Neural progenitor cell (in vitro differentiated cells): ENCODE measurements around the gene POLG2. TPM values are rescaled to one million over a fixed set of nuclear protein-coding genes. Genes with fewer than 3 reads are reported as not detected.
A peak's percentile ranks its signal among the peaks of the same experiment; 100 is the strongest.

Experiments
- DNase-seq: peaks from one replicate; pipeline ENCODE4 v3.0.0-alpha.2; 2016; ENCODE audit warnings: low spot score
- H2AFZ ChIP-seq: fragments of 200-600 bp; sonication (generic); replicated peaks from 2 replicates; pipeline ENCODE4 v1.6.1; 2016; ENCODE audit warnings: antibody characterized with exemption
- H3F3A ChIP-seq: fragments of 200-600 bp; sonication (generic); 2 replicates; pipeline ENCODE4 v1.6.1; 2016; ENCODE audit warnings: antibody characterized with exemption, low read depth
- H3K27ac ChIP-seq: fragments of 200-600 bp; sonication (generic); 2 replicates; pipeline ENCODE4 v1.5.1; 2016; ENCODE audit warnings: mild to moderate bottlenecking
- H3K27me3 ChIP-seq: fragments of 200-600 bp; sonication (generic); 2 replicates; pipeline ENCODE4 v1.6.1; 2016; ENCODE audit warnings: mild to moderate bottlenecking, moderate library complexity
- H3K36me3 ChIP-seq: fragments of 200-600 bp; sonication (generic); 2 replicates; pipeline ENCODE4 v1.5.1; 2016
- H3K4me1 ChIP-seq: fragments of 200-600 bp; sonication (generic); 2 replicates; pipeline ENCODE4 v1.6.1; 2016; ENCODE audit warnings: mixed run types
- H3K4me2 ChIP-seq: fragments of 200-600 bp; sonication (generic); 2 replicates; pipeline ENCODE4 v1.6.1; 2016
- H3K4me3 ChIP-seq: fragments of 200-600 bp; sonication (generic); 2 replicates; pipeline ENCODE4 v1.5.1; 2016
- H3K79me2 ChIP-seq: fragments of 200-600 bp; sonication (generic); 2 replicates; pipeline ENCODE4 v1.6.1; 2016; ENCODE audit warnings: low read depth
- H3K9ac ChIP-seq: fragments of 200-600 bp; sonication (generic); 2 replicates; pipeline ENCODE4 v1.6.1; 2016
- H3K9me3 ChIP-seq: fragments of 200-600 bp; sonication (generic); 2 replicates; pipeline ENCODE4 v1.5.1; 2016; ENCODE audit warnings: low read depth
- H4K20me1 ChIP-seq: fragments of 200-600 bp; sonication (generic); 2 replicates; pipeline ENCODE4 v1.6.1; 2016; ENCODE audit warnings: low read depth
- H3K27ac Mint-ChIP-seq: 3 replicates; pipeline ENCODE4 v1.8.0; 2021; ENCODE audit warnings: mixed read lengths
- H3K27me3 Mint-ChIP-seq: 2 replicates; pipeline ENCODE4 v1.8.0; 2022; ENCODE audit warnings: low read depth, mild to moderate bottlenecking, inconsistent platforms, moderate library complexity, mixed read lengths; ENCODE audit not compliant: insufficient read depth
- H3K36me3 Mint-ChIP-seq: 3 replicates; pipeline ENCODE4 v1.8.0; 2021; ENCODE audit warnings: mixed read lengths
- H3K4me1 Mint-ChIP-seq: 3 replicates; pipeline ENCODE4 v1.8.0; 2021; ENCODE audit warnings: mixed read lengths
- H3K4me3 Mint-ChIP-seq: 3 replicates; pipeline ENCODE4 v1.8.0; 2021; ENCODE audit warnings: mild to moderate bottlenecking, moderate library complexity, mixed read lengths
- H3K9me3 Mint-ChIP-seq: 3 replicates; pipeline ENCODE4 v1.8.0; 2020; ENCODE audit warnings: mixed read lengths
- CTCF ChIP-seq: fragments of 200-600 bp; sonication (generic); IDR thresholded peaks from 2 replicates; pipeline ENCODE4 v1.5.1; 2017; ENCODE audit warnings: antibody characterized with exemption, mild to moderate bottlenecking
- EZH2 ChIP-seq: fragments of 200-600 bp; sonication (generic); IDR thresholded peaks from 2 replicates; pipeline ENCODE4 v1.6.1; 2017; ENCODE audit warnings: antibody characterized with exemption, mild to moderate bottlenecking, moderate library complexity
- EZH2phosphoT487 ChIP-seq: fragments of 200-600 bp; sonication (generic); IDR thresholded peaks from 2 replicates; pipeline ENCODE4 v1.6.1; 2017; ENCODE audit warnings: antibody characterized with exemption
- total RNA-seq: library from RNA; depleted of rRNA; stranded (reverse); fragments of >200 nt; gene quantifications from 2 replicates; pipeline ENCODE4 v1.2.3, GENCODE V29; 2015; ENCODE audit warnings: low replicate concordance

POLG2 gene
- total RNA-seq, 1 donor from 2014 or later: 33.9 TPM

GRCh38 chr17:64491034-64491860, 5.6 kb downstream of the POLG2 start:
- no peak overlapping the region for H3K4me2 ChIP-seq
- Mint-ChIP-seq H3K9me3 (no peaks in the 10 kb centered on the region), H3K36me3 (peaks cover 25% of the 10 kb centered on the region), H3K4me1 (peaks cover 16% of the 10 kb centered on the region), H3K27me3 (no peaks in the 10 kb centered on the region), H3K27ac (no peak overlapping the region), H3K4me3 (no peak overlapping the region)
- H3K27ac ChIP-seq: no peak overlapping the region
- no peaks in the 10 kb centered on the region for H3K9me3 ChIP-seq
- peaks cover 34% of the 10 kb centered on the region for H3K79me2 ChIP-seq
- no peak overlapping the region for H3K9ac ChIP-seq
- no peak overlapping the region for H2AFZ ChIP-seq
- H3F3A ChIP-seq: no peaks in the 10 kb centered on the region
- TF ChIP-seq CTCF (peak; percentile 53), EZH2phosphoT487 (no peak)
- peaks cover 4% of the 10 kb centered on the region for H3K4me1 ChIP-seq
- peaks cover 37% of the 10 kb centered on the region for H3K36me3 ChIP-seq
- DNase-seq: peak; percentile 30
- H3K4me3 ChIP-seq: no peak overlapping the region
- no peaks in the 10 kb centered on the region for H3K27me3 ChIP-seq
- peaks cover 25% of the 10 kb centered on the region for H4K20me1 ChIP-seq

- Histone ChIP-seq H2AFZ (no peak overlapping the region), H3K27ac (no peak overlapping the region), H3K79me2 (peaks cover 5% of the 10 kb centered on the region), H3K36me3 (peaks cover 37% of the 10 kb centered on the region), H3K9ac (no peak overlapping the region), H3K4me2 (no peak overlapping the region), H3K9me3 (no peaks in the 10 kb centered on the region), H3K27me3 (no peaks in the 10 kb centered on the region), H3K4me3 (no peak overlapping the region), H3F3A (no peaks in the 10 kb centered on the region), H4K20me1 (peaks cover 3% of the 10 kb centered on the region), H3K4me1 (no peaks in the 10 kb centered on the region)
- Mint-ChIP-seq H3K4me1 (no peaks in the 10 kb centered on the region), H3K4me3 (no peak overlapping the region), H3K9me3 (no peaks in the 10 kb centered on the region), H3K27ac (no peak overlapping the region), H3K27me3 (no peaks in the 10 kb centered on the region), H3K36me3 (peaks cover 18% of the 10 kb centered on the region)
- no peak for TF ChIP-seq CTCF
- TF ChIP-seq EZH2: no peak
- no peak for TF ChIP-seq EZH2phosphoT487
- no peak for DNase-seq
These were observed 8.6 kb downstream of the POLG2 start for GRCh38 chr17:64488301-64488700.

- no peak for DNase-seq
- no peak overlapping the region for H3K4me3 Mint-ChIP-seq
- H2AFZ ChIP-seq: no peak overlapping the region
- no peaks in the 10 kb centered on the region for H3F3A ChIP-seq
- no peaks in the 10 kb centered on the region for H3K27me3 ChIP-seq
- H3K4me2 ChIP-seq: no peak overlapping the region
- no peak overlapping the region for H3K9ac ChIP-seq
- H3K36me3 ChIP-seq: peaks cover 16% of the 10 kb centered on the region
- H3K27me3 Mint-ChIP-seq: no peaks in the 10 kb centered on the region
- no peak overlapping the region for H3K27ac Mint-ChIP-seq
- no peaks in the 10 kb centered on the region for H3K79me2 ChIP-seq
- TF ChIP-seq EZH2: no peak
- TF ChIP-seq CTCF: no peak
- no peak for TF ChIP-seq EZH2phosphoT487
- no peaks in the 10 kb centered on the region for H3K4me1 ChIP-seq
- peaks cover 2% of the 10 kb centered on the region for H3K36me3 Mint-ChIP-seq
- H4K20me1 ChIP-seq: peaks cover 3% of the 10 kb centered on the region
- H3K9me3 ChIP-seq: no peaks in the 10 kb centered on the region
- H3K4me3 ChIP-seq: no peak overlapping the region
- H3K27ac ChIP-seq: no peak overlapping the region
- no peaks in the 10 kb centered on the region for H3K9me3 Mint-ChIP-seq
- no peaks in the 10 kb centered on the region for H3K4me1 Mint-ChIP-seq
These were observed 12.5 kb downstream of the POLG2 start for GRCh38 chr17:64484380-64484779.
